K562 (cell line): Measurements from ENCODE around the gene FIS1. TPM values are rescaled to one million over a fixed set of nuclear protein-coding genes. Genes with fewer than 3 reads are reported as not detected.

Source experiments
- ARHGAP35 ChIP-seq: fragments of 450-650 bp; IDR thresholded peaks from 2 replicates; pipeline ENCODE4 v1.6.1; 2018; ENCODE audit not compliant: partially characterized antibody
- CAMTA2 ChIP-seq: fragments of 250-450 bp; sonication (Bioruptor Pico); conservative IDR thresholded peaks from 2 replicates; pipeline ENCODE4 v1.5.1; 2022
- CBX8 ChIP-seq: fragments of 200-600 bp; sonication (generic); IDR thresholded peaks from 2 replicates; pipeline ENCODE4 v1.6.1; 2012; ENCODE audit warnings: borderline replicate concordance, mixed run types, low read depth, mild to moderate bottlenecking, moderate library complexity, mixed read lengths, low read length, control low read depth, inconsistent platforms; ENCODE audit not compliant: poor library complexity, severe bottlenecking; ENCODE audit errors: extremely low read depth
- FOXJ2 ChIP-seq: fragments of 200-800 bp; sonication (Bioruptor generic); IDR thresholded peaks from 2 replicates; pipeline ENCODE4 v1.6.1; 2016; ENCODE audit warnings: missing genetic modification characterization, missing compliant biosample characterization
- MEF2D ChIP-seq: conservative IDR thresholded peaks from 2 replicates; pipeline ENCODE4 v1.6.1; 2016; ENCODE audit warnings: low read depth, missing genetic modification characterization, missing compliant biosample characterization
- ZKSCAN1 ChIP-seq: fragments of 150-350 bp; IDR thresholded peaks from 2 replicates; pipeline ENCODE4 v1.6.1; 2016; ENCODE audit warnings: low read depth, low read length
- polyA plus RNA-seq, 8 experiments: library from polyadenylated mRNA; depleted of rRNA in 4 of 8; stranded (reverse) in 5 of 8; unstranded in 3 of 8; fragments of >200 nt; fragmentation: Nextera tagmentation in 2 of 8; fragmentation: Illumina TruSeq in 1 of 8; extraction: Ambion mirVana in 2 of 8; extraction: Trizol in 1 of 8; gene quantifications; 2 replicates each; pipeline versions ENCODE4 v1.2.1 to v1.2.3, GENCODE V29; 2011 to 2014; ENCODE audit warnings: inconsistent platforms in 1 of 8, missing spikeins in 1 of 8
- total RNA-seq, 7 experiments: library from RNA; depleted of rRNA in 6 of 7; stranded (reverse); fragments of >200 nt in 6 of 7; fragmentation: Illumina TruSeq in 2 of 7; extraction: Trizol in 2 of 7; gene quantifications; 2 replicates each; pipeline versions ENCODE4 v1.2.1 to v1.2.3, GENCODE V29; 2011 to 2021; ENCODE audit warnings: low replicate concordance in 1 of 7
- TF ChIP-seq, protein P1 (sequence below), 2 experiments: fragments of 450-650 bp in 1 of 2; sonication (generic) in 1 of 2; formaldehyde crosslinking; conservative IDR thresholded peaks; 2 replicates each; pipeline versions ENCODE4 v1.4.0 to v1.8.1; 2020 to 2022; ENCODE audit warnings: mild to moderate bottlenecking in 1 of 2, missing genetic modification reagents in 1 of 2
- TF ChIP-seq, protein P2 (sequence below): fragments of 450-650 bp; IDR thresholded peaks from 2 replicates; pipeline ENCODE4 v1.6.1; 2018; ENCODE audit not compliant: partially characterized antibody
- TF ChIP-seq, protein P3 (sequence below): fragments of 450-650 bp; IDR thresholded peaks from 2 replicates; pipeline ENCODE4 v1.6.1; 2016; ENCODE audit warnings: borderline replicate concordance
- TF ChIP-seq, protein P4 (sequence below), 3 experiments: fragments of 200-800 bp in 1 of 3; fragments of 250-450 bp in 1 of 3; fragments of 450-650 bp in 1 of 3; sonication (Bioruptor Pico) in 1 of 3; sonication (Bioruptor generic) in 1 of 3; formaldehyde crosslinking in 1 of 3; IDR thresholded peaks; 2 replicates each; pipeline versions ENCODE4 v1.6.1 to v1.8.0; 2016 to 2022; ENCODE audit warnings: mild to moderate bottlenecking in 2 of 3, missing genetic modification characterization in 2 of 3, missing compliant biosample characterization in 1 of 3, moderate library complexity in 1 of 3

FIS1 gene
- total and polyA plus RNA-seq, 9 of the 15 experiments (the other 6 are each of a cell fraction or from before 2014, with no cell fraction given): 86.0 to 257 (median 144) TPM

DNA sequence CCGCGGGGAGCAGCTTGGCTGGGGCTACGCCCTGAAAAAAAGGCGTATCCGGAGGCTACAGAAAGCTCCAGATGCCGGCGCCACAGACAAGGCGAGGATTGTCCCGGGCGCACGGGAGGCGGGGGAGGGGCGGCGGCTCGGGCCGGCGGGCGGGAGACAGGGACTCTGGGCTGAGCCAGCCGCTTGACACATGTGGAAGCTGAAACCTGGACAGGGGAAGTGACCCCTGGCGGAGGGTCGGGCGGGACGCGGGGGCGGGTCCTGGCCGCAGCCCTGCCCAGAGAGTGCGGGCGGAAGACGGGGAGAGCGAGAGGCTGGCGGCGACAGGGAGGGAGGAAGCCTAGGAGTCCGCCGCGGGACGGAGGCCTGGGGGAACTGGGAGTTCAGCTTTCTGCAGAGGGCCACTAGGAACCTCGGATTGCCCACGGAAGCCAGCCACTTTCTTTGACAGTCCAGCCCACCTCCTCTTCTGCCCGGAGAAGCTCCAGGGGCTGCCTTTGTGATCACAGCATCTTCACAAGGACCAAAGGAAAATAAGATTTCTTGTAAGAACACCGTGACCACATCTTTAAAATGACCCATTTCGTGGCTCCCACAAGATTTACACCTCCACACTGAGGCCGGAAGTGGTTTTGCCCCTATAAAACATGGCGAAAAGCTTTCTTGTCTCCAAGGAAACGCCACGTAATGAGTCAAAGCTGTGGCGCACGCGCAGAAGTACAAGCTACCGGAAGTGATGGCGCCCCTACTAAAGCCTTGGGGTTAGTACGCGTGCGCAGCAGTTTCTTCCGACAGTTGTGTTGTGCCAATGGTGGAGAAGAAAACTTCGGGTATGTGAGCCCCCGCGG is 27.3 kb downstream of the FIS1 start, which contains the start of the genes PLOD3 and ZNHIT1 (continued):
- TF ChIP-seq, protein P1, sequence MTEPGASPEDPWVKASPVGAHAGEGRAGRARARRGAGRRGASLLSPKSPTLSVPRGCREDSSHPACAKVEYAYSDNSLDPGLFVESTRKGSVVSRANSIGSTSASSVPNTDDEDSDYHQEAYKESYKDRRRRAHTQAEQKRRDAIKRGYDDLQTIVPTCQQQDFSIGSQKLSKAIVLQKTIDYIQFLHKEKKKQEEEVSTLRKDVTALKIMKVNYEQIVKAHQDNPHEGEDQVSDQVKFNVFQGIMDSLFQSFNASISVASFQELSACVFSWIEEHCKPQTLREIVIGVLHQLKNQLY (CRISPR knock-in tag; conservative IDR thresholded peaks at IDR 0.05): no peak
- TF ChIP-seq FOXJ2 (tag): 0 out of 2 replicates have a peak, but pooled peaks have one; percentile 8
- no peak for TF ChIP-seq ARHGAP35
- TF ChIP-seq, protein P2, sequence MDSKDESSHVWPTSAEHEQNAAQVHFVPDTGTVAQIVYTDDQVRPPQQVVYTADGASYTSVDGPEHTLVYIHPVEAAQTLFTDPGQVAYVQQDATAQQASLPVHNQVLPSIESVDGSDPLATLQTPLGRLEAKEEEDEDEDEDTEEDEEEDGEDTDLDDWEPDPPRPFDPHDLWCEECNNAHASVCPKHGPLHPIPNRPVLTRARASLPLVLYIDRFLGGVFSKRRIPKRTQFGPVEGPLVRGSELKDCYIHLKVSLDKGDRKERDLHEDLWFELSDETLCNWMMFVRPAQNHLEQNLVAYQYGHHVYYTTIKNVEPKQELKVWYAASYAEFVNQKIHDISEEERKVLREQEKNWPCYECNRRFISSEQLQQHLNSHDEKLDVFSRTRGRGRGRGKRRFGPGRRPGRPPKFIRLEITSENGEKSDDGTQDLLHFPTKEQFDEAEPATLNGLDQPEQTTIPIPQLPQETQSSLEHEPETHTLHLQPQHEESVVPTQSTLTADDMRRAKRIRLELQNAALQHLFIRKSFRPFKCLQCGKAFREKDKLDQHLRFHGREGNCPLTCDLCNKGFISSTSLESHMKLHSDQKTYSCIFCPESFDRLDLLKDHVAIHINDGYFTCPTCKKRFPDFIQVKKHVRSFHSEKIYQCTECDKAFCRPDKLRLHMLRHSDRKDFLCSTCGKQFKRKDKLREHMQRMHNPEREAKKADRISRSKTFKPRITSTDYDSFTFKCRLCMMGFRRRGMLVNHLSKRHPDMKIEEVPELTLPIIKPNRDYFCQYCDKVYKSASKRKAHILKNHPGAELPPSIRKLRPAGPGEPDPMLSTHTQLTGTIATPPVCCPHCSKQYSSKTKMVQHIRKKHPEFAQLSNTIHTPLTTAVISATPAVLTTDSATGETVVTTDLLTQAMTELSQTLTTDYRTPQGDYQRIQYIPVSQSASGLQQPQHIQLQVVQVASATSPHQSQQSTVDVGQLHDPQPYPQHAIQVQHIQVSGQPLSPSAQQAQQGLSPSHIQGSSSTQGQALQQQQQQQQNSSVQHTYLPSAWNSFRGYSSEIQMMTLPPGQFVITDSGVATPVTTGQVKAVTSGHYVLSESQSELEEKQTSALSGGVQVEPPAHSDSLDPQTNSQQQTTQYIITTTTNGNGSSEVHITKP: peak; percentile 5
- no peak for TF ChIP-seq CBX8
- no peak for TF ChIP-seq MEF2D
- TF ChIP-seq CAMTA2: 0 out of 2 replicates have a peak, but pooled peaks have one; percentile 37
- no peak for TF ChIP-seq ZKSCAN1
- TF ChIP-seq, protein P3, sequence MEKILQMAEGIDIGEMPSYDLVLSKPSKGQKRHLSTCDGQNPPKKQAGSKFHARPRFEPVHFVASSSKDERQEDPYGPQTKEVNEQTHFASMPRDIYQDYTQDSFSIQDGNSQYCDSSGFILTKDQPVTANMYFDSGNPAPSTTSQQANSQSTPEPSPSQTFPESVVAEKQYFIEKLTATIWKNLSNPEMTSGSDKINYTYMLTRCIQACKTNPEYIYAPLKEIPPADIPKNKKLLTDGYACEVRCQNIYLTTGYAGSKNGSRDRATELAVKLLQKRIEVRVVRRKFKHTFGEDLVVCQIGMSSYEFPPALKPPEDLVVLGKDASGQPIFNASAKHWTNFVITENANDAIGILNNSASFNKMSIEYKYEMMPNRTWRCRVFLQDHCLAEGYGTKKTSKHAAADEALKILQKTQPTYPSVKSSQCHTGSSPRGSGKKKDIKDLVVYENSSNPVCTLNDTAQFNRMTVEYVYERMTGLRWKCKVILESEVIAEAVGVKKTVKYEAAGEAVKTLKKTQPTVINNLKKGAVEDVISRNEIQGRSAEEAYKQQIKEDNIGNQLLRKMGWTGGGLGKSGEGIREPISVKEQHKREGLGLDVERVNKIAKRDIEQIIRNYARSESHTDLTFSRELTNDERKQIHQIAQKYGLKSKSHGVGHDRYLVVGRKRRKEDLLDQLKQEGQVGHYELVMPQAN: peak; percentile 84
- TF ChIP-seq, protein P4, sequence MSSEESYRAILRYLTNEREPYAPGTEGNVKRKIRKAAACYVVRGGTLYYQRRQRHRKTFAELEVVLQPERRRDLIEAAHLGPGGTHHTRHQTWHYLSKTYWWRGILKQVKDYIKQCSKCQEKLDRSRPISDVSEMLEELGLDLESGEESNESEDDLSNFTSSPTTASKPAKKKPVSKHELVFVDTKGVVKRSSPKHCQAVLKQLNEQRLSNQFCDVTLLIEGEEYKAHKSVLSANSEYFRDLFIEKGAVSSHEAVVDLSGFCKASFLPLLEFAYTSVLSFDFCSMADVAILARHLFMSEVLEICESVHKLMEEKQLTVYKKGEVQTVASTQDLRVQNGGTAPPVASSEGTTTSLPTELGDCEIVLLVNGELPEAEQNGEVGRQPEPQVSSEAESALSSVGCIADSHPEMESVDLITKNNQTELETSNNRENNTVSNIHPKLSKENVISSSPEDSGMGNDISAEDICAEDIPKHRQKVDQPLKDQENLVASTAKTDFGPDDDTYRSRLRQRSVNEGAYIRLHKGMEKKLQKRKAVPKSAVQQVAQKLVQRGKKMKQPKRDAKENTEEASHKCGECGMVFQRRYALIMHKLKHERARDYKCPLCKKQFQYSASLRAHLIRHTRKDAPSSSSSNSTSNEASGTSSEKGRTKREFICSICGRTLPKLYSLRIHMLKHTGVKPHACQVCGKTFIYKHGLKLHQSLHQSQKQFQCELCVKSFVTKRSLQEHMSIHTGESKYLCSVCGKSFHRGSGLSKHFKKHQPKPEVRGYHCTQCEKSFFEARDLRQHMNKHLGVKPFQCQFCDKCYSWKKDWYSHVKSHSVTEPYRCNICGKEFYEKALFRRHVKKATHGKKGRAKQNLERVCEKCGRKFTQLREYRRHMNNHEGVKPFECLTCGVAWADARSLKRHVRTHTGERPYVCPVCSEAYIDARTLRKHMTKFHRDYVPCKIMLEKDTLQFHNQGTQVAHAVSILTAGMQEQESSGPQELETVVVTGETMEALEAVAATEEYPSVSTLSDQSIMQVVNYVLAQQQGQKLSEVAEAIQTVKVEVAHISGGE (CRISPR knock-in tag; IDR thresholded peaks at IDR 0.05): peak in 1 of 3 experiments; percentile 90; a peak in 3 of 6 replicates
